Stimulated activated naive CD8-positive, alpha-beta T cell treated with anti-CD3 and anti-CD28 coated beads, Interleukin-15, amount 100 ng/mL, for 72 hours (primary cell): ENCODE results near the gene SELENON.

Source experiments
- ATAC-seq: fragments of 150-1000 bp; cut with Tn5 transposase; 2 replicates; pipeline ENCODE4 v1.10.0; 2021; ENCODE audit warnings: mild to moderate bottlenecking, moderate library complexity
- DNase-seq, 2 donors: peaks; one replicate each; pipeline ENCODE4 v3.0.0; 2021 to 2022
- H3K27ac Mint-ChIP-seq, 2 donors: one replicate each; pipeline ENCODE4 v1.8.0; 2022; ENCODE audit warnings: mild to moderate bottlenecking in 2 of 2, mixed read lengths in 2 of 2, moderate library complexity in 2 of 2
- H3K27me3 Mint-ChIP-seq: one replicate; pipeline ENCODE4 v1.8.0; 2022; ENCODE audit warnings: mixed read lengths
- H3K4me1 Mint-ChIP-seq: one replicate; pipeline ENCODE4 v1.8.0; 2022; ENCODE audit warnings: mild to moderate bottlenecking, mixed read lengths
- H3K4me3 Mint-ChIP-seq, 2 donors: one replicate each; pipeline ENCODE4 v1.8.0; 2022; ENCODE audit warnings: mild to moderate bottlenecking in 2 of 2, mixed read lengths in 2 of 2, moderate library complexity in 1 of 2
- H3K9me3 Mint-ChIP-seq, 2 donors: one replicate each; pipeline ENCODE4 v1.8.0; 2022; ENCODE audit warnings: mixed read lengths in 2 of 2

The SELENON gene

GRCh38 chr1:25780318-25781129 lies 19.5 kb upstream of the SELENON start:
- peak overlapping the region in 1 of 2 donors; percentile 50 for H3K27ac Mint-ChIP-seq
- H3K4me1 Mint-ChIP-seq = peaks cover 42% of the 10 kb centered on the region
- no peak for DNase-seq

GRCh38 chr1:25781130-25781433 lies 18.9 kb upstream of the SELENON start:
- Mint-ChIP-seq H3K27me3 (no peaks in the 10 kb centered on the region), H3K4me3 (no peak overlapping the region), H3K9me3 (no peaks in the 10 kb centered on the region), H3K4me1 (peaks cover 37% of the 10 kb centered on the region), H3K27ac (peak overlapping the region in 1 of 2 donors; percentile 50)
- DNase-seq (no peak), ATAC-seq (no peak)

More at GRCh38 chr1:25780318-25781129, 19.5 kb upstream of the SELENON start:
- H3K9me3 Mint-ChIP-seq = no peaks in the 10 kb centered on the region
- H3K4me3 Mint-ChIP-seq = no peak overlapping the region
- no peaks in the 10 kb centered on the region for H3K27me3 Mint-ChIP-seq
- ATAC-seq = no peak

GRCh38 chr1:25782608-25783201 lies 17.3 kb upstream of the SELENON start:
- peak overlapping the region; percentile 5 to 95 for H3K27ac Mint-ChIP-seq

GRCh38 chr1:25784575-25785051 lies 15.4 kb upstream of the SELENON start:
- ATAC-seq (no peak), DNase-seq (no peak)
- Mint-ChIP-seq H3K27me3 (no peaks in the 10 kb centered on the region), H3K27ac (no peak overlapping the region), H3K4me3 (no peak overlapping the region), H3K4me1 (peaks cover 21% of the 10 kb centered on the region), H3K9me3 (no peaks in the 10 kb centered on the region)

More at GRCh38 chr1:25782608-25783201, 17.3 kb upstream of the SELENON start:
- ATAC-seq (no peak), DNase-seq (no peak)
- Mint-ChIP-seq H3K4me1 (peaks cover 33% of the 10 kb centered on the region), H3K27me3 (no peaks in the 10 kb centered on the region), H3K4me3 (no peak overlapping the region), H3K9me3 (no peaks in the 10 kb centered on the region)

GRCh38 chr1:25785333-25786067 lies 14.5 kb upstream of the SELENON start:
- Mint-ChIP-seq H3K27ac (peak overlapping the region in 1 of 2 donors; percentile 84), H3K9me3 (no peaks in the 10 kb centered on the region), H3K4me3 (no peak overlapping the region), H3K27me3 (no peaks in the 10 kb centered on the region), H3K4me1 (peaks cover 28% of the 10 kb centered on the region)
- ATAC-seq = no peak
- no peak for DNase-seq

GRCh38 chr1:25786887-25787759 lies 12.9 kb upstream of the SELENON start:
- DNase-seq (no peak), ATAC-seq (no peak)
- no peak overlapping the region for H3K27ac Mint-ChIP-seq
- no peaks in the 10 kb centered on the region for H3K9me3 Mint-ChIP-seq
- no peak overlapping the region for H3K4me3 Mint-ChIP-seq
- no peaks in the 10 kb centered on the region for H3K27me3 Mint-ChIP-seq
- peaks cover 22% of the 10 kb centered on the region for H3K4me1 Mint-ChIP-seq

- Mint-ChIP-seq H3K4me1 (peaks cover 18% of the 10 kb centered on the region), H3K4me3 (no peak overlapping the region), H3K27me3 (no peaks in the 10 kb centered on the region), H3K9me3 (no peaks in the 10 kb centered on the region), H3K27ac (no peak overlapping the region)
- DNase-seq = no peak
- ATAC-seq = no peak
These were observed 12.2 kb upstream of the SELENON start for GRCh38 chr1:25787760-25788166.

GRCh38 chr1:25790472-25790871 lies 9.5 kb upstream of the SELENON start:
- H3K4me3 Mint-ChIP-seq = no peak overlapping the region
- H3K9me3 Mint-ChIP-seq = no peaks in the 10 kb centered on the region
- peak overlapping the region in 1 of 2 donors; percentile 44 for H3K27ac Mint-ChIP-seq
- peaks cover 38% of the 10 kb centered on the region for H3K4me1 Mint-ChIP-seq
- DNase-seq (no peak), ATAC-seq (no peak)
- no peaks in the 10 kb centered on the region for H3K27me3 Mint-ChIP-seq

GRCh38 chr1:25792115-25792514 lies 7.9 kb upstream of the SELENON start:
- Mint-ChIP-seq H3K27ac (no peak overlapping the region), H3K27me3 (no peaks in the 10 kb centered on the region), H3K9me3 (no peaks in the 10 kb centered on the region), H3K4me1 (peaks cover 47% of the 10 kb centered on the region), H3K4me3 (no peak overlapping the region)
- no peak for ATAC-seq
- no peak for DNase-seq

GRCh38 chr1:25793585-25794170 lies 6.3 kb upstream of the SELENON start:
- no peak overlapping the region for H3K4me3 Mint-ChIP-seq
- DNase-seq (no peak), ATAC-seq (no peak)
- peak overlapping the region in 1 of 2 donors; percentile 23 for H3K27ac Mint-ChIP-seq
- H3K9me3 Mint-ChIP-seq = no peaks in the 10 kb centered on the region
- peaks cover 57% of the 10 kb centered on the region for H3K4me1 Mint-ChIP-seq
- H3K27me3 Mint-ChIP-seq = no peaks in the 10 kb centered on the region

GRCh38 chr1:25794325-25794724 lies 5.7 kb upstream of the SELENON start:
- Mint-ChIP-seq H3K9me3 (no peaks in the 10 kb centered on the region), H3K27ac (peak overlapping the region in 1 of 2 donors; percentile 42), H3K4me1 (peaks cover 63% of the 10 kb centered on the region), H3K4me3 (no peak overlapping the region), H3K27me3 (no peaks in the 10 kb centered on the region)
- ATAC-seq (no peak), DNase-seq (no peak)

- ATAC-seq (no peak), DNase-seq (no peak)
- no peaks in the 10 kb centered on the region for H3K27me3 Mint-ChIP-seq
- H3K27ac Mint-ChIP-seq = no peak overlapping the region
- no peaks in the 10 kb centered on the region for H3K9me3 Mint-ChIP-seq
- peaks cover 64% of the 10 kb centered on the region for H3K4me1 Mint-ChIP-seq
- no peak overlapping the region for H3K4me3 Mint-ChIP-seq
These were observed 4.8 kb upstream of the SELENON start for GRCh38 chr1:25795211-25795610.

- ATAC-seq = peak; percentile 87
- Mint-ChIP-seq H3K27ac (peak overlapping the region in 1 of 2 donors; percentile 90), H3K9me3 (no peaks in the 10 kb centered on the region), H3K27me3 (no peaks in the 10 kb centered on the region), H3K4me1 (peaks cover 69% of the 10 kb centered on the region), H3K4me3 (peak overlapping the region; percentile 66 to 68)
- peak; percentile 43 to 74 for DNase-seq
These were observed 3.8 kb upstream of the SELENON start for GRCh38 chr1:25795946-25796810.
